Neural cell (in vitro differentiated cells): ENCODE results near the gene KERA.

Experiments
- CTCF ChIP-seq: fragments of 450-650 bp; IDR thresholded peaks from 2 replicates; pipeline ENCODE4 v1.5.1; 2014; ENCODE audit warnings: antibody characterized with exemption, mild to moderate bottlenecking, moderate library complexity; ENCODE audit not compliant: poor library complexity, severe bottlenecking
- EP300 ChIP-seq: fragments of 450-650 bp; conservative IDR thresholded peaks from 2 replicates; pipeline ENCODE4 v1.6.1; 2014; ENCODE audit warnings: antibody characterized with exemption, mild to moderate bottlenecking, moderate library complexity; ENCODE audit not compliant: poor library complexity, severe bottlenecking
- EZH2 ChIP-seq: fragments of 200-600, 300-800 bp; shearing (Covaris generic), sonication (generic); IDR thresholded peaks from 2 replicates; pipeline ENCODE4 v1.6.1; 2014; ENCODE audit warnings: antibody characterized with exemption, low read length, borderline replicate concordance, mild to moderate bottlenecking; ENCODE audit not compliant: insufficient read depth, poor library complexity, severe bottlenecking
- MXI1 ChIP-seq: fragments of 450-650 bp; conservative IDR thresholded peaks from 2 replicates; pipeline ENCODE4 v1.6.1; 2014; ENCODE audit warnings: antibody characterized with exemption, mild to moderate bottlenecking; ENCODE audit not compliant: poor library complexity, severe bottlenecking
- POLR2AphosphoS5 ChIP-seq: IDR thresholded peaks from 2 replicates; pipeline ENCODE4 v1.6.1; 2012
- RAD21 ChIP-seq: fragments of 450-650 bp; conservative IDR thresholded peaks from 2 replicates; pipeline ENCODE4 v1.6.1; 2014; ENCODE audit warnings: antibody characterized with exemption, mild to moderate bottlenecking, moderate library complexity
- REST ChIP-seq: IDR thresholded peaks from 2 replicates; pipeline ENCODE4 v1.6.1; 2012; ENCODE audit warnings: borderline replicate concordance
- SMC3 ChIP-seq: fragments of 450-650 bp; conservative IDR thresholded peaks from 2 replicates; pipeline ENCODE4 v1.6.1; 2014; ENCODE audit warnings: antibody characterized with exemption, mild to moderate bottlenecking, moderate library complexity; ENCODE audit not compliant: poor library complexity
- TAF1 ChIP-seq: IDR thresholded peaks from 2 replicates; pipeline ENCODE4 v1.6.1; 2012; ENCODE audit warnings: low read depth

DNA sequence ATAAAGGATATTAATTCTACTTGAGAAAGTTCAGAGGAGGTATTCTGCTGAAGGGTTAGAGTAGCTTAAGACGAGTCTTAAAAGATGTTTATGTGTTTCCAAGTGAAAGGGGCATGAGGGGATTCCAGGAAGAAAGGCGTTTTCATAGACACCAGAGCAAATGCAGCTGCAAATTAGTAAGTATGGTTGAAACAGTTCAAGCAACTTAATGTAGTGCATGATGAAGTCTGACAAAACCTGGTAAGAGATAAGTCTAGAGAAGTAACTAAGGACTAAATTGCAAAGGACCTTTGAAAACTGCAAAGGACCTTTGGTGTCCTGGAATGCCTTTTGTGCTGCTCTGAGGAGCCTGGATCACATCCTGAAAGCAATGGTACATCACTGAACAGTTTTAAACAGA, 42.0 kb upstream of the KERA start:
- TF ChIP-seq CTCF (no peak), EP300 (no peak), SMC3 (no peak), EZH2 (no peak), REST (no peak), POLR2AphosphoS5 (no peak), RAD21 (no peak), TAF1 (no peak), MXI1 (no peak)
